A673 (cell line): ENCODE measurements around the gene FAM161B. TPM values are rescaled to one million over a fixed set of nuclear protein-coding genes. Genes with fewer than 3 reads are reported as not detected.

Experiments
- BruUV-seq: library from RNA; stranded (reverse); fragments of 400-500 nt; replicated peaks from 2 replicates; lab custom pipeline; 2021; lab: Mats Ljungman, UMichigan
- CTCF ChIA-PET: fragments of 300-600 bp; sonication (Branson Sonifier 250); formaldehyde crosslinking; loops from one replicate; lab custom pipeline; 2022; ENCODE audit warnings: antibody characterized with exemption; lab: Charles Lee
- POLR2A ChIA-PET: fragments of 300-600 bp; sonication (Branson Sonifier 250); formaldehyde crosslinking; loops from one replicate; lab custom pipeline; 2022; ENCODE audit warnings: antibody characterized with exemption; ENCODE audit not compliant: low non-redundant PET; lab: Charles Lee
- DNase-seq: peaks from one replicate; pipeline ENCODE4 v3.0.0-alpha.2; 2015; ENCODE audit warnings: low spot score
- H3K27ac ChIP-seq: fragments of 200-600 bp; sonication (generic); 2 replicates; pipeline ENCODE4 v1.5.1; 2016; ENCODE audit warnings: mixed run types, low read depth, mild to moderate bottlenecking, mixed read lengths, antibody characterized with exemption, low read length; ENCODE audit not compliant: poor library complexity, severe bottlenecking
- H3K27me3 ChIP-seq: fragments of 200-600 bp; sonication (generic); replicated peaks from 2 replicates; pipeline ENCODE4 v1.6.1; 2017; ENCODE audit warnings: mixed run types, low read depth, mild to moderate bottlenecking, mixed read lengths, antibody characterized with exemption, low read length; ENCODE audit not compliant: insufficient read depth, poor library complexity
- H3K36me3 ChIP-seq: fragments of 200-600 bp; sonication (generic); 2 replicates; pipeline ENCODE4 v1.6.1; 2016; ENCODE audit warnings: mixed run types, mild to moderate bottlenecking, mixed read lengths, antibody characterized with exemption, low read length; ENCODE audit not compliant: insufficient read depth, poor library complexity, severe bottlenecking
- H3K4me1 ChIP-seq: fragments of 200-600 bp; sonication (generic); 2 replicates; pipeline ENCODE4 v1.6.1; 2017; ENCODE audit warnings: mixed run types, mild to moderate bottlenecking, mixed read lengths, antibody characterized with exemption, low read length; ENCODE audit not compliant: insufficient read depth, poor library complexity, severe bottlenecking
- H3K4me3 ChIP-seq: fragments of 200-600 bp; sonication (generic); 2 replicates; pipeline ENCODE4 v1.5.1; 2016; ENCODE audit warnings: low read depth, mixed run types, mild to moderate bottlenecking, mixed read lengths, low read length; ENCODE audit not compliant: poor library complexity, severe bottlenecking
- H3K9me3 ChIP-seq: fragments of 200-600 bp; sonication (generic); 2 replicates; pipeline ENCODE4 v1.6.1; 2016; ENCODE audit warnings: mixed run types, low read depth, mild to moderate bottlenecking, mixed read lengths, antibody characterized with exemption, low read length; ENCODE audit not compliant: poor library complexity, severe bottlenecking
- CTCF ChIP-seq: fragments of 300-800, 200-600 bp; sonication (generic); conservative IDR thresholded peaks from 2 replicates; pipeline ENCODE4 v1.5.1; 2017; ENCODE audit warnings: low read depth, mild to moderate bottlenecking, antibody characterized with exemption, low read length, moderate library complexity, mixed read lengths
- EZH2 ChIP-seq: fragments of 200-600 bp; sonication (generic); IDR thresholded peaks from 2 replicates; pipeline ENCODE4 v1.6.1; 2017; ENCODE audit warnings: borderline replicate concordance, low read depth, mild to moderate bottlenecking, mixed read lengths, antibody characterized with exemption, low read length; ENCODE audit not compliant: poor library complexity, severe bottlenecking
- intact Hi-C: fragments of 100-400 bp; cut with micrococcal nuclease; formaldehyde crosslinking; loops from one replicate; pipeline ENCODE4 v1.10.0; 2022; ENCODE audit not compliant: unreplicated experiment
- total RNA-seq: library from RNA; stranded (reverse); gene quantifications from 2 replicates; pipeline ENCODE4 v1.2.3, GENCODE V29; 2021

The FAM161B gene
- total RNA-seq, 1 experiment from 2014 or later, result 1.7 TPM

DNA sequence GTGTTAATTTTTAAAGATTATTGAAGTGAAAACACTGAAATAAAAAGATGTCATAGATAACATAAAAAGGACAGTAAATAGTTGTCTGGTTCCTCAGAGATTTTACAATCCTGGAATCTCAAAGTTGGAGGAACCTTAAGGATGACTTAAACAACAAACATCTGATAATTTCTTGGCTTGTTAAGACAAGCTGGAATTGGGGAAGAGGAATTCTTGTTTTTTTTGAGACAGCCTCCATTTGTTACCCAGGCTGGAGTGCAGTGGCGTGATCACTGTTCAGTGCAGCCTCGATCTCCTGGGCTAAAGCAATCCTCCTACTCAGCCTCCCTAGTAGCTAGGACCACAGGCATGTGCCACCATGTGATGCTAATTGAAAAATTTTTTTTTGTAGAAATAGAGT, 60.9 kb downstream of the FAM161B start:
- intact Hi-C loops, result no loop called here

DNA sequence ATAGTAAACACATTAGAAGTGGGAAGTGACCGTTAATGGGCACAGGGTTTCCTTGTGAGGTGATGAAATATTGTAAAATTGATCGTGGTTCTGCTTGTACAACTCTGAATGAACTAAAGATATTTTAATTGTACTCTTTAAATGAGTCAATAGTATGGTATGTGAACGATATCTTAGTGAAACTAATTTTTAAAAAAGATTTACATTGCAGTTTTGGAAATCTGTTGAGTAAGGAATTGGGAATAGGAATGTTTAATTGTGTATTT, 61.5 kb downstream of the FAM161B start:
- no TSS peak for BruUV-seq
- Histone ChIP-seq H3K27ac (peak overlapping the region; percentile 83), H3K9me3 (no peaks in the 10 kb centered on the region), H3K27me3 (no peaks in the 10 kb centered on the region), H3K4me1 (peaks cover 6% of the 10 kb centered on the region), H3K4me3 (peak overlapping the region; percentile 99), H3K36me3 (peaks cover 7% of the 10 kb centered on the region)
- no peak for DNase-seq
- ChIA-PET POLR2A (no interaction called here), CTCF (no interaction called here)
- intact Hi-C loops, result no loop called here
- TF ChIP-seq CTCF (no peak), EZH2 (no peak)

More for the DNA sequence above, 60.9 kb downstream of the FAM161B start:
- H3K27me3 ChIP-seq, result no peaks in the 10 kb centered on the region
- no peak for DNase-seq
- POLR2A ChIA-PET, result no interaction called here
- no TSS peak for BruUV-seq
- no peak for TF ChIP-seq EZH2
- no peak for TF ChIP-seq CTCF
- peaks cover 12% of the 10 kb centered on the region for H3K36me3 ChIP-seq
- CTCF ChIA-PET, result no interaction called here
- no peaks in the 10 kb centered on the region for H3K9me3 ChIP-seq
- peaks cover 6% of the 10 kb centered on the region for H3K4me1 ChIP-seq
- H3K27ac ChIP-seq, result no peak overlapping the region
- no peak overlapping the region for H3K4me3 ChIP-seq

- Histone ChIP-seq H3K9me3 (no peaks in the 10 kb centered on the region), H3K27me3 (no peaks in the 10 kb centered on the region), H3K27ac (peak overlapping the region; percentile 83), H3K4me3 (peak overlapping the region; percentile 99), H3K36me3 (peaks cover 1% of the 10 kb centered on the region), H3K4me1 (peaks cover 6% of the 10 kb centered on the region)
- TF ChIP-seq CTCF, result no peak
- TF ChIP-seq EZH2, result no peak
- intact Hi-C loops, result no loop called here
- DNase-seq, result no peak
- ChIA-PET POLR2A (no interaction called here), CTCF (no interaction called here)
- TSS peak; percentile 70 for BruUV-seq
Measured at GRCh38 chr14:73887694-73888459, 62.0 kb downstream of the FAM161B start.
